ENCODE results near the gene NDUFB5. TPM values are rescaled to one million over a fixed set of nuclear protein-coding genes. Genes with fewer than 3 reads are reported as not detected.
"Not testable (repeated sequence)": the region's sequence is repeated elsewhere in the genome, so short reads cannot be mapped to it uniquely, and the experiment has no call there.

The NDUFB5 gene
- total RNA-seq, 1 experiment from 2014 or later = 78.9 TPM

- Histone ChIP-seq H3K79me2 (ENCODE audit: insufficient read depth, low read length) (no peaks in the 10 kb centered on the region), H3K56ac (ENCODE audit: insufficient read length, low read depth, low read length) (no peak overlapping the region), H3K4me2 (ENCODE audit: insufficient read depth, insufficient read length, low read length) (no peak overlapping the region), H4K5ac (ENCODE audit: insufficient read length, low read depth, low read length) (no peak overlapping the region), H3K18ac (ENCODE audit: insufficient read length, low read depth, low read length) (no peak overlapping the region), H3K4me1 (ENCODE audit: insufficient read depth, low read length) (no peaks in the 10 kb centered on the region), H3K23me2 (ENCODE audit: insufficient read length, low read depth, low read length, poor library complexity, severe bottlenecking) (no peaks in the 10 kb centered on the region), H4K91ac (ENCODE audit: insufficient read length, low read depth, low read length) (no peak overlapping the region), H2BK12ac (ENCODE audit: insufficient read length, low read depth, low read length) (no peak overlapping the region), H3K27ac (ENCODE audit: insufficient read length, low read depth, low read length) (no peak overlapping the region), H2AK5ac (ENCODE audit: insufficient read length, low read length) (no peak overlapping the region), H2BK5ac (ENCODE audit: insufficient read length, low read length) (no peak overlapping the region), H3K9me3 (ENCODE audit: control insufficient read depth, low read depth, low read length) (no peaks in the 10 kb centered on the region), H2BK20ac (ENCODE audit: low read depth, low read length, poor library complexity, severe bottlenecking) (no peak overlapping the region), H2BK15ac (ENCODE audit: low read depth, low read length) (no peak overlapping the region), H3K14ac (ENCODE audit: insufficient read depth, low read length) (no peak overlapping the region), H3K9ac (ENCODE audit: extremely low read depth, insufficient read length, low read length) (no peak overlapping the region), H3K4ac (ENCODE audit: low read depth, low read length) (no peak overlapping the region), H2BK120ac (ENCODE audit: low read depth, low read length, poor library complexity, severe bottlenecking) (no peak overlapping the region), H3T11ph (ENCODE audit: low read length) (no peak overlapping the region), H2AFZ (ENCODE audit: low read length) (no peak overlapping the region), H3K23ac (ENCODE audit: insufficient read length, low read depth, low read length) (no peak overlapping the region), H3K27me3 (ENCODE audit: insufficient read depth, low read length) (no peaks in the 10 kb centered on the region), H4K20me1 (ENCODE audit: control insufficient read depth, insufficient read depth, insufficient read length) (no peaks in the 10 kb centered on the region), H3K79me1 (ENCODE audit: insufficient read depth, low read depth, low read length, poor library complexity, severe bottlenecking) (no peaks in the 10 kb centered on the region), H4K8ac (replicated peaks; ENCODE audit: insufficient read length, low read depth, low read length) (no peak overlapping the region)
- Mint-ChIP-seq H3K4me3 (no peak overlapping the region), H3K4me1 (peaks cover 4 to 5% of the 10 kb centered on the region in 2 experiments), H3K9me3 (0 out of 5 replicates have a peak, but pooled peaks cover 0 to 2% of the 10 kb centered on the region in 2 experiments), H3K27me3 (ENCODE audit: low read depth) (no peaks in the 10 kb centered on the region; the same call in 1 of the 2 replicates), H3K36me3 (ENCODE audit: insufficient read depth in 1 of 3, low read depth in 3 of 3) (no peaks in the 10 kb centered on the region), H3K27ac (no peak overlapping the region)
- TF ChIP-seq CTCF (conservative IDR thresholded peaks at IDR 0.05) = no peak
- no CpG with 5 or more reads among the region's 3 CpGs for WGBS (ENCODE audit: extremely low coverage, insufficient read length, low lambda C conversion rate)
- no peak for DNase-seq
Measured at GRCh38 chr3:179642871-179643270, 38.3 kb downstream of the NDUFB5 start.

- not testable (repeated sequence) for H3K4me1 Mint-ChIP-seq; H3K4me2 ChIP-seq (ENCODE audit: insufficient read depth, insufficient read length, low read length); H4K5ac ChIP-seq (ENCODE audit: insufficient read length, low read depth, low read length)
Measured at GRCh38 chr3:179643837-179644236, 39.2 kb downstream of the NDUFB5 start.

More at GRCh38 chr3:179643837-179644236, 39.2 kb downstream of the NDUFB5 start:
- not testable (repeated sequence) for H3K79me2 ChIP-seq (ENCODE audit: insufficient read depth, low read length); H3K4ac ChIP-seq (ENCODE audit: low read depth, low read length); H3K14ac ChIP-seq (ENCODE audit: insufficient read depth, low read length); DNase-seq; H2BK12ac ChIP-seq (ENCODE audit: insufficient read length, low read depth, low read length); H2AK5ac ChIP-seq (ENCODE audit: insufficient read length, low read length); H3K23me2 ChIP-seq (ENCODE audit: insufficient read length, low read depth, low read length, poor library complexity, severe bottlenecking); H4K8ac ChIP-seq (replicated peaks; ENCODE audit: insufficient read length, low read depth, low read length); H3T11ph ChIP-seq (ENCODE audit: low read length); H4K20me1 ChIP-seq (ENCODE audit: control insufficient read depth, insufficient read depth, insufficient read length); H3K27me3 Mint-ChIP-seq (ENCODE audit: low read depth); H2BK15ac ChIP-seq (ENCODE audit: low read depth, low read length); H3K27me3 ChIP-seq (ENCODE audit: insufficient read depth, low read length); H3K9ac ChIP-seq (ENCODE audit: extremely low read depth, insufficient read length, low read length); H3K9me3 ChIP-seq (ENCODE audit: control insufficient read depth, low read depth, low read length); H3K27ac Mint-ChIP-seq; H3K4me3 Mint-ChIP-seq; H3K18ac ChIP-seq (ENCODE audit: insufficient read length, low read depth, low read length); H4K91ac ChIP-seq (ENCODE audit: insufficient read length, low read depth, low read length); H2AFZ ChIP-seq (ENCODE audit: low read length); H2BK20ac ChIP-seq (ENCODE audit: low read depth, low read length, poor library complexity, severe bottlenecking); H2BK5ac ChIP-seq (ENCODE audit: insufficient read length, low read length); H3K27ac ChIP-seq (ENCODE audit: insufficient read length, low read depth, low read length); H3K79me1 ChIP-seq (ENCODE audit: insufficient read depth, low read depth, low read length, poor library complexity, severe bottlenecking); H3K4me1 ChIP-seq (ENCODE audit: insufficient read depth, low read length); H3K56ac ChIP-seq (ENCODE audit: insufficient read length, low read depth, low read length); H3K36me3 Mint-ChIP-seq (ENCODE audit: insufficient read depth in 1 of 3, low read depth in 3 of 3); H2BK120ac ChIP-seq (ENCODE audit: low read depth, low read length, poor library complexity, severe bottlenecking); H3K9me3 Mint-ChIP-seq; H3K23ac ChIP-seq (ENCODE audit: insufficient read length, low read depth, low read length)
- WGBS (ENCODE audit: extremely low coverage, insufficient read length, low lambda C conversion rate) = no CpG with 5 or more reads among the region's 8 CpGs

Measured in H9 (cell line).